Breast epithelium (tissue), 4 donors: Measurements from ENCODE around the gene ZNF593. TPM values are rescaled to one million over a fixed set of nuclear protein-coding genes. Genes with fewer than 3 reads are reported as not detected.

Experiments
- DNase-seq, 2 donors: peaks; one replicate each; pipeline ENCODE4 v3.0.0-alpha.2; 2019; ENCODE audit warnings: low spot score in 2 of 2
- H3K27ac ChIP-seq, 2 donors: fragments of 200-600 bp; sonication (generic) in 1 of 2; one replicate each; pipeline ENCODE4 v1.5.1; 2016 to 2019; ENCODE audit warnings: mild to moderate bottlenecking in 1 of 2
- H3K27me3 ChIP-seq, 2 donors: fragments of 200-600 bp; sonication (generic) in 1 of 2; one replicate each; pipeline versions ENCODE4 v1.5.1 to v1.6.0; 2017 to 2019; ENCODE audit warnings: control low read depth in 1 of 2, mild to moderate bottlenecking in 1 of 2
- H3K36me3 ChIP-seq: fragments of 200-600 bp; one replicate; pipeline ENCODE4 v1.5.1; 2019
- H3K4me1 ChIP-seq, 2 donors: fragments of 200-600 bp; sonication (generic); one replicate each; pipeline ENCODE4 v1.5.1; 2016 to 2019; ENCODE audit warnings: control low read depth in 1 of 2
- H3K4me3 ChIP-seq, 3 donors: fragments of 200-600 bp; sonication (generic); 1 replicate in 2 of 3; 2 replicates in 1 of 3; pipeline ENCODE4 v1.5.1; 2016 to 2019; ENCODE audit warnings: mild to moderate bottlenecking in 3 of 3, moderate library complexity in 2 of 3
- H3K9me3 ChIP-seq, 2 donors: fragments of 200-600 bp; sonication (generic) in 1 of 2; one replicate each; pipeline ENCODE4 v1.5.1; 2016 to 2019; ENCODE audit warnings: control low read depth in 1 of 2
- POLR2A ChIP-seq: fragments of 450-650 bp; IDR thresholded peaks from one replicate; pipeline ENCODE4 v1.6.1; 2016; ENCODE audit warnings: antibody characterized with exemption, mild to moderate bottlenecking, moderate library complexity
- POLR2AphosphoS5 ChIP-seq, 3 donors: sonication (generic); formaldehyde crosslinking; IDR thresholded peaks; one replicate each; pipeline ENCODE4 v1.6.1; 2017; ENCODE audit warnings: antibody characterized with exemption in 3 of 3
- intact Hi-C: fragments of 100-400 bp; cut with DNase I; formaldehyde crosslinking; loops from one replicate; pipeline ENCODE4 v1.15.1; 2023; ENCODE audit warnings: low total_unique reads
- total RNA-seq, 3 donors: library from RNA; depleted of rRNA; stranded (reverse); fragments of >200 nt; gene quantifications; one replicate each; pipeline ENCODE4 v1.1.0, GENCODE V29; 2016
- TF ChIP-seq, protein P1 (sequence below), 3 donors: fragments of 450-650 bp; IDR thresholded peaks; one replicate each; pipeline ENCODE4 v1.5.1; 2016 to 2017; ENCODE audit warnings: antibody characterized with exemption in 3 of 3, mild to moderate bottlenecking in 3 of 3, moderate library complexity in 3 of 3

ZNF593 gene
- total RNA-seq, 3 donors from 2014 or later = 26.4 to 39.7 (median 31.9) TPM

DNA sequence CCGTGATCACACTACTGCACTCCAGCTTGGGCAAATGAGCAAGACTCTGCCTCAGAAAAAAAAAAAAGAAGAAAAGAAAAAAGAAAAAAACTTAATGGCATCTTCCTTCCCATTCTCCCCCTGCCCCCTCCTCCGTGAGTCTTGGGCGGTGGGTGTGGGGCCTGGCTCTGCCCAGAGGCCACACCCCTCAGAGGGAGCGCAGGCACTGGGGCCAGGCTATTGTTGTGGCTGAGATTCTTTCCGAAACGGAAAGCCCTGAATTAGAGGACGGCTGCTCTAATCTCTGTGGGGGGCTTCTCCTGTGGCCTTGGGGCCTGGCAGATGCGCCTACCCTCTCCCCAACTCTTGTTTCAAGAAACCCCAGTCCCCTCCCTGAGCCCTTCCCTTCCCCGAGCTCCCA is 15.0 kb upstream of the ZNF593 start:
- H3K9me3 ChIP-seq = no peaks in the 10 kb centered on the region
- TF ChIP-seq, protein P1, sequence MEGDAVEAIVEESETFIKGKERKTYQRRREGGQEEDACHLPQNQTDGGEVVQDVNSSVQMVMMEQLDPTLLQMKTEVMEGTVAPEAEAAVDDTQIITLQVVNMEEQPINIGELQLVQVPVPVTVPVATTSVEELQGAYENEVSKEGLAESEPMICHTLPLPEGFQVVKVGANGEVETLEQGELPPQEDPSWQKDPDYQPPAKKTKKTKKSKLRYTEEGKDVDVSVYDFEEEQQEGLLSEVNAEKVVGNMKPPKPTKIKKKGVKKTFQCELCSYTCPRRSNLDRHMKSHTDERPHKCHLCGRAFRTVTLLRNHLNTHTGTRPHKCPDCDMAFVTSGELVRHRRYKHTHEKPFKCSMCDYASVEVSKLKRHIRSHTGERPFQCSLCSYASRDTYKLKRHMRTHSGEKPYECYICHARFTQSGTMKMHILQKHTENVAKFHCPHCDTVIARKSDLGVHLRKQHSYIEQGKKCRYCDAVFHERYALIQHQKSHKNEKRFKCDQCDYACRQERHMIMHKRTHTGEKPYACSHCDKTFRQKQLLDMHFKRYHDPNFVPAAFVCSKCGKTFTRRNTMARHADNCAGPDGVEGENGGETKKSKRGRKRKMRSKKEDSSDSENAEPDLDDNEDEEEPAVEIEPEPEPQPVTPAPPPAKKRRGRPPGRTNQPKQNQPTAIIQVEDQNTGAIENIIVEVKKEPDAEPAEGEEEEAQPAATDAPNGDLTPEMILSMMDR (IDR thresholded peaks at IDR 0.05) = no peak
- TF ChIP-seq POLR2AphosphoS5 (IDR thresholded peaks at IDR 0.05) (no peak), POLR2A (no peak)
- H3K27me3 ChIP-seq = peaks cover 0 to 14% of the 10 kb centered on the region in 2 donors
- DNase-seq = no peak
- H3K36me3 ChIP-seq = no peaks in the 10 kb centered on the region
- no peaks in the 10 kb centered on the region for H3K4me1 ChIP-seq
- intact Hi-C loops = loop anchor here (10.0 kb wide), 1 partner anchor 50 kb away; no protein-coding TSS in a partner anchor
- no peak overlapping the region for H3K4me3 ChIP-seq
- H3K27ac ChIP-seq = no peak overlapping the region

DNA sequence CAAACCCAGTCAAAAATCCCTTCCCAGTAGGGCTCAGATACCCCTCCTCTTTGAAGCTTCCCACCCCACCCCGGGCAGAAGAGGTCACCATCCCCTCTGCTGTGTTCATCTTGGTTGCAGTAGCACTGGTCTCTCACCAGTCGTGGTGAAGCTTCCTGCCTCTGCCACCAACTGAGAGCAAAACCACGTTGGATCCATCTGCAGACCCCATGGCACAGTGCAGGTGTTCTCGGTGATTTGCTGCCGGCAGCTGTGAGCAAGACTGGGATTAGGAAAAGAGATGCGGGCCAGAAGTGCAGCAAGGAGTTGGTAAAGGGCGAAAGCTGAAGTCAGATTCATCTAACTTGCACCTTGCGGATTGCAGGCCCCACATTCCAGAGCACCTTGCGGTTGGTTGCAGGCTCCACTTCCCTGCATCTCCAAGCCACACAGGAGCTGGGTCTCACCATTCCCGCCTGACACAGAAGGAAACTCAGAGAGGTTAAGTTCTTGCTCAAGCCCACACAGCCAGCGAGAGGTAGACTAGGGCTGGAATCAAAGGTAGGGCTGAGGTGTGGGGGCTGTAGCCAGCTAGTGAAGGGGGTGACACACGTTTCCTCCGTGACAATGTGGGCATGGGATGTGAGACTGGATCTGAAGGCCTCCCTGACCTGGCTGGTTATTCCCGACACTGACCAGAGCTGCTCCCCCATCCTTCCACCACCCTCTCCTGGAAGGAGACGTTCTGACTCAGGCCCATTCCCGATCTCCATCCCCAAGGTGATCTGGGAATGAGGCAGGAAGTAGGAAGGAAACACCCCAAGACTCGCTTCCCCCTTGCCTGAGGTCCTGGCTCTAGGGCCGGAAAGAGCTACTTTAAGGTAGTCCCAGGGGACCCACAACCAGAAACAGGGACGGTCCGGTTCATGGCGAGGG is 14.1 kb upstream of the ZNF593 start:
- Histone ChIP-seq H3K27ac (peak overlapping the region in 1 of 2 donors; percentile 73), H3K4me1 (no peaks in the 10 kb centered on the region), H3K4me3 (peak overlapping the region; percentile 15 to 47 (median 24)), H3K9me3 (no peaks in the 10 kb centered on the region), H3K27me3 (peaks cover 0 to 18% of the 10 kb centered on the region in 2 donors), H3K36me3 (no peaks in the 10 kb centered on the region)
- TF ChIP-seq, protein P1 (IDR thresholded peaks at IDR 0.05) = no peak
- TF ChIP-seq POLR2AphosphoS5 (IDR thresholded peaks at IDR 0.05) = no peak
- no peak for TF ChIP-seq POLR2A
- intact Hi-C loops = loop anchor here (10.0 kb wide), 1 partner anchor 51 kb away; no protein-coding TSS in a partner anchor
- no peak for DNase-seq

DNA sequence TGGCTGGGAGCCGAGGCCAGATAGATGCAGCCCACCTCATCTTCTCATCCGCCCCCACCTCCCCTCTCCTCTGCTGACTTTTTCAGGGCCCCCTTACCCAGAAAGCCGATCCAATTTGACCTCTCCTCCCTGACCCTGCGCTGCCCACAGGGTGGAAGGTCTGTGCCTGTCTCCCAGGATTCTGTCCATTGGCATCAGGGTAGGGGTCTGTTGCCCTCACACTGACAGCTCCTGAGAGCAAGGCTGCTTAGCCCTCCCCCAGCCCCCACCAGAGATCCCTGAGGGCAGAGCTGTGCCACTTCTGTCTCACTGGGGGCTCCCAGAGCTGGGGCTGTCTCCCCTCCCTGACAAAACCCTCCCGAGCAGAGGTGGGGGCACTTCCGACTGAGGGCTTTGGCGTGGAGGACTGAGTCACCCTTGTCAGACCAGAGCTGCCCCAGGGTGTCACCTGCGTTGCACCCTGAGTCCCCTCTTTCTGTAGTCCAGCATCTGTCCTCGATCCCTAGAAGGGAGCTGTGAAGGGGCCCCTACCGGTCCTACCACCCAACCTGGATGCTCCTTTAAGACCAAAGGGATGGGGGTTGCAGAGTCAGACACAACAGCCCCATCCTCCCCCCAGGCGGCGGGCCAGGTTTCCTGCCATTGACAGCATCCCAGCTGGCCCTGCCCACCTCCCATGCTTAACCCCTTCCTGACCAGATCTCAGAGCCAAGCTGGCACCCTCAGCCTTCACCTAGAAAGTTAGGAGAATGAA is 13.2 kb upstream of the ZNF593 start:
- H3K27ac ChIP-seq = peak overlapping the region in 1 of 2 donors; percentile 73
- no peak for TF ChIP-seq POLR2AphosphoS5 (IDR thresholded peaks at IDR 0.05)
- TF ChIP-seq, protein P1 (IDR thresholded peaks at IDR 0.05) = no peak
- TF ChIP-seq POLR2A = no peak
- peak overlapping the region; percentile 15 to 47 (median 24) for H3K4me3 ChIP-seq
- no peaks in the 10 kb centered on the region for H3K4me1 ChIP-seq
- H3K36me3 ChIP-seq = no peaks in the 10 kb centered on the region
- H3K9me3 ChIP-seq = no peaks in the 10 kb centered on the region
- no peak for DNase-seq
- H3K27me3 ChIP-seq = peaks cover 0 to 19% of the 10 kb centered on the region in 2 donors
- intact Hi-C loops = loop anchor here (10.0 kb wide), 1 partner anchor 52 kb away; no protein-coding TSS in a partner anchor

DNA sequence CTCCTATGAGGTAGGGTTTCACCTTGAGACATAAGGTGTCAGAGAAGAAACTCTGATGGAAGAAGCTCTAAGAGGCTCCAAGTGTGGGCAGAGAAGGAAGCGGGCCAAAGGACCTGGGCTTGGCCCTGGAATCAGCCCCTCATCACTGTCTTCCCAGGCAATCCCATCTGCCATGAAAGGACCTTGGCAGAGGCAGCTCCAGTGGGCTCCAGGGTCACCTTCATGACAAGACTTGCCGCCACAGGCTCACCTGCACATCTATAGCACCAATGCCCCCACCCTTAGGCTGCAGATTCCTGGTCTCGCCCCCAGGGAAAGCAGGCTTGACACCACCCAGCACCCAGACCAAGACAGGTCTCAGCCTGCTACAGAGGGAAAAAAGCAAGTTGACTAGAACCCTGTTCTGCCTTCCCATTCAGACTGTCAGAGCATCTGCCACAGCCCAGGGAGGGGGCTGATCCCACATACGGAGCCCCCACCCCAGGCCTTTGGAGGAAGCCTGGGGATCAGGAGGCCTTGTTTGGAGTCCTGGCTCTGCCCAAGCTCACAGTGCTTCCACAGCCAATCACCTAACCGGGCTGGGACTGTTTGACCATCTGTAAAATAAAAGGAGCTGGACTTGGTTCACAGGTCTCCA is 11.3 kb upstream of the ZNF593 start:
- peak overlapping the region; percentile 48 to 58 (median 53) for H3K4me3 ChIP-seq
- no peak for TF ChIP-seq POLR2AphosphoS5 (IDR thresholded peaks at IDR 0.05)
- TF ChIP-seq POLR2A = no peak
- TF ChIP-seq, protein P1 (IDR thresholded peaks at IDR 0.05) = no peak
- H3K36me3 ChIP-seq = no peaks in the 10 kb centered on the region
- H3K27me3 ChIP-seq = peaks cover 4 to 19% of the 10 kb centered on the region in 2 donors
- peak in 1 of 2 donors; percentile 19 for DNase-seq
- no peaks in the 10 kb centered on the region for H3K4me1 ChIP-seq
- intact Hi-C loops = loop anchor here (10.0 kb wide), 1 partner anchor 54 kb away; no protein-coding TSS in a partner anchor
- H3K27ac ChIP-seq = peak overlapping the region in 1 of 2 donors; percentile 38
- H3K9me3 ChIP-seq = no peaks in the 10 kb centered on the region
